ENCODE data around the gene TCN1. TPM values are rescaled to one million over a fixed set of nuclear protein-coding genes. Genes with fewer than 3 reads are reported as not detected.
"Not testable (repeated sequence)": the region's sequence is repeated elsewhere in the genome, so short reads cannot be mapped to it uniquely, and the experiment has no call there.

TCN1 gene
- total RNA-seq, 1 donor from 2014 or later, result not detected

DNA sequence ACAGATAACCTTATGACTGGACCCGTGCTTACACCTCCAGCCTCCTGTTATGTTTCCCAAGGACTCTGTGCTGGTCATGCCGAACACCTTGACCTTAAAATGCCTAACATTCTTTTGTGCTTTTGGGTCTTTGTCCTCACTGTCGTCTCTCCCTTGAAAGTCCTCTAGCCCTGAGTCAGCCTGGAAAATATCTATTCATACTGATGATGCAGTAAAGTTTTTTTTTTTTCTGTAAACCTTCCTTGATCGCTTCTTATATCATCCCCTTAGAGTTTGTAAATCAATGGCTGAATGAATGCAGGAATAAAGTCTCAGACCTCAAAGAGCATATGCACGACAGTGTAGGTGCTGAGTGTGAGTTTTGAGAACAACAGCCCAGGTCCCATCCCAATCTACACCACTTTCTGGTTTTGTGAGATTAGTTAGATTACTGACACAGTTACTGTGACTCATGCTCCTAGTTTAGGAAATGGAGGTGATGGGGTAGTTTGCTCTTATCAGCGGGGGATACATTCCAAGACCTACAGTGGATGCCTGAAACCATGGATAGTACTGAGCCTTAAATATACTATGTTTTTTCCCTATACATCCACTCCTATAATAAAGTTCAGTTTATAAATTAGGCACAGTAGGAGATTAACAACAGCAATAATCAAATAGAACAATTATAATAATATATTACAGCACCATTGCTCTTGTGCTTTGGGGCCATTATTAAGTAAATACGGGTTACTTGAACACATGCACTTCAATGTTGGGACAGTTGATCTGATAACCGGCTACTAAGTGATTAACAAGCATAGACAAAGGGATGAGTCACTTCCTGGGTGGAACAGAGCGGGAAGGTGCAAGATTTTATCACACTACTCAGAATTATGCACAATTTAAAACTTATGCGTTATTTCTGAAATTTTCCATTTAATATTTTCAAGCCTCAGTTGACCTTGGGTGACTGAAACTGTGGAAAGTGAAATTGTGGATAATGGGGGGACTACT, 8.6 kb downstream of the TCN1 start:
- peak; percentile 3 for DNase-seq (ENCODE audit: low read depth, low spot score)

DNA sequence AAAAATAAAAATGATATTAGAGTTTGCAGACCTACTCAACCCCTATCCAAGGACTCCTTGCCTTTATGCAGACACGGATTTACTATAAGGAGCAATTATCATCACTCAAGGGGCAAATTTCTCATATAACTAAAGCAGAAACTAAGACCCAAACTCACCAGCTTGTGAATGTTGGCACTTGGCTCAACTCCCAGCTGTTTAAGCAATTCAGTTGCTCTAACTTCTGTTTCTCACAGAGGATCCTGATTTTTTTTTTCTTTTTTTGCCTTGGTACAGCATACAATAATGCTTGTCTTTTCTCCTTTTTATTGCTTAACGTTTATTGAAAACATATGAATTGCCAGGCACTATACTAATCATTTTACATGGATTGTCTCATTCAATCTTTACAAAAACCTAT, 11.4 kb downstream of the TCN1 start:
- no peak for DNase-seq (ENCODE audit: low read depth, low spot score)

- not testable (repeated sequence) for DNase-seq (ENCODE audit: low read depth, low spot score)
Measured at GRCh38 chr11:59851416-59851815, 14.9 kb downstream of the TCN1 start.

DNA sequence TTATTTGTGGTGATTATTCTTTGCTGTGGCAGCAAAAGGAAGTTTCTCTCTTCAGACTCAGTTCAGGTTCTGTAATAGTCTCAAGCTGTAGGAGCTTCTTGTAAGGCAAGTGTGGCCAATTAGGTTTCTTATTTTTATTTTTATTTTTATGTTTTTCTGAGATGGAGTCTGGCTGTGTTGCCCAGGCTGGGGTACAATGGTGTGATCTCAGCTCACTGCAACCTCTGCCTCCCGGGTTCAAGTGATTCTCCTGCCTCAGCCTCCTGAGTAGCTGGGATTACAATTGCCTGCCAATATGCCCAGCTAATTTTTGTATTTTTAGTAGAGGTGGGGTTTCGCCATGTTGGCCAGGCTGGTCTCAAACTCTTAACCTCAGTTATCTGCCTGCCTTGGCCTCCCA, 16.7 kb downstream of the TCN1 start:
- not testable (repeated sequence) for DNase-seq (ENCODE audit: low read depth, low spot score)

- no peak for DNase-seq (ENCODE audit: low read depth, low spot score)
Measured at GRCh38 chr11:59849129-59849528, 17.2 kb downstream of the TCN1 start.

GRCh38 chr11:59848439-59848838, 17.8 kb downstream of the TCN1 start:
- not testable (repeated sequence) for DNase-seq (ENCODE audit: low read depth, low spot score)

DNA sequence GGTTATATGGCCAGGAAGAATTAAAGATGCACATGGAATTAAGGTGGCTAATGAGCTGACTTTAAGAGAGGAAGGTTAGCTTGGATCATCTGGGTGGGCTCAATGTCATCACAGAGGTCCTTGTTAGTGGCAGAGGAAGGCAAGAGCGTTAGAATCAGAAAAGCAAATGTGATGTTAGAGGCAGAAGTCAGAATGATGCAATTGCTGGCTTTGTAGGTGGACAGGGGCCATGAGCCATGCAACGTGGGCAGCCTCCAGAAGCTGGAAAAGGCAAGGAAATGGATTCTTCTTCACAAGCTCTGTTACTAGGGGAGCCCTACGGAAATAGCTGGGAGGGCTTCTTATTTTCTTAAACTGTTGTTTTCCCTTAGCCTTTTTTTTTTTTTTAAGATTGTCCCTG, 18.7 kb downstream of the TCN1 start:
- DNase-seq (ENCODE audit: low read depth, low spot score), result no peak

DNA sequence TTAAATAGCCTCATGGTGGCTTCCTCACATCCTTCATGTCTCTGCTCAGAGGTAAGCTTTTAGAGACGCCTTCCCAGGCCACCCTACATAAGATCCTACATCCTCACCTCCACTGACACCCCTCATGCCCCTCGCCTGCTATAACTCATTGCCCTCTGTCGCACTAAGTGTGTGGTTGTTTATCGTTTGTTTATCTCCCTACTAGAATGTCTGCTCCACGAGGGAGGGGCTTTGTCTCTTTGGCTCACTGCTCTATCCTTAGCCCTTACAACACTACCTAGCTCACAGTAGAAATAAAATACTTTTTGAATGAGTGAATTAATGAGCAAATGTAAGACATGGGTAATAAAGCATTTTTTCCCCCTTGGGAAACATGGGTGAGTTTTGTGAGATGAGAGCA, 19.7 kb downstream of the TCN1 start:
- DNase-seq (ENCODE audit: low read depth, low spot score), result no peak

GRCh38 chr11:59845399-59845798, 20.9 kb downstream of the TCN1 start, which contains the start of gene CBLIF:
Gene CBLIF, minus strand, starts transcription at chr11:59845499. Its CDS starts 46 bp downstream, at chr11:59845453.
- no peak for DNase-seq (ENCODE audit: low read depth, low spot score)

DNA sequence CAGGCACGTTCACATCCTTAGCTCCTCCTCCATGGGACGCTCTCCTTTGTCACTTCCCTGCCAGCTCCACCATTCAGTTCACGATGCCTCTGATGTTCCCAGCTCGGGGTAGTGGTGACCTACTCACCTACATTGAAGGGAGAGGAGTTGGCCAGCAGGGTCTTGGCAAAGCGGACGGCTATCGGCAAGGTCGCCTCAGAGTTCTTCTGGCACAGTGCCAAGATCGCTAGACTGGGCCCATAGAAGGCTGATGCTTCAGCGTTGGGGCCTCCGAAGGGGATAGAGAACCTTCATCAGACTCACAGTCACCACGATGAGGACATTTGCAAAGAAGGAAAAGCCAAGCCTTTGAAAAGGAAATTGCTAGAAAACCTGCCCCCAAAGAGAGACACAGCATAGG, 24.0 kb downstream of the TCN1 start:
- no peak for DNase-seq (ENCODE audit: low read depth, low spot score)

GRCh38 chr11:59841514-59841913, 24.8 kb downstream of the TCN1 start:
- no peak for DNase-seq (ENCODE audit: low read depth, low spot score)

GRCh38 chr11:59839615-59840014, 26.7 kb downstream of the TCN1 start:
- no peak for DNase-seq (ENCODE audit: low read depth, low spot score)

- DNase-seq (ENCODE audit: low read depth, low spot score), result no peak
Measured at GRCh38 chr11:59833602-59834001, 32.7 kb downstream of the TCN1 start.

DNA sequence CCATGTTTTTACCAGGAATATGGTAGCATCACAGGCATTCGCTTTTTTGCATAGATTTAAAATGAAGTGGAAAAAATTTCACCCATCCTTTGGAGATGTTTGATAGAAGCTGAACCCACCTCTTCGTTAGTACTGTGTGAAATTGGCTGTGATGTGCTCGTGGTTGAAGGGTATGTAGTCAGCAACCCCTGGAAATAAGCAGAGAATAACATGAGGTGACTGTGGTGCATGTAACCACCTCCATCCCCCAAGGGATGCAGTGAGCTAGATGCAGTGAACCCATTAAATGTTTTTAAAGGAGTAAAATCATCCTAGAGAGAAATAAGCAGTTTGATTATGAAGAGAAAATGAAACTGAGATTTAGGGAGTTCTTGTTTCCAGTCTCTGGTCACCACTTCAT, 36.9 kb downstream of the TCN1 start:
- no peak for DNase-seq (ENCODE audit: low read depth, low spot score)

DNA sequence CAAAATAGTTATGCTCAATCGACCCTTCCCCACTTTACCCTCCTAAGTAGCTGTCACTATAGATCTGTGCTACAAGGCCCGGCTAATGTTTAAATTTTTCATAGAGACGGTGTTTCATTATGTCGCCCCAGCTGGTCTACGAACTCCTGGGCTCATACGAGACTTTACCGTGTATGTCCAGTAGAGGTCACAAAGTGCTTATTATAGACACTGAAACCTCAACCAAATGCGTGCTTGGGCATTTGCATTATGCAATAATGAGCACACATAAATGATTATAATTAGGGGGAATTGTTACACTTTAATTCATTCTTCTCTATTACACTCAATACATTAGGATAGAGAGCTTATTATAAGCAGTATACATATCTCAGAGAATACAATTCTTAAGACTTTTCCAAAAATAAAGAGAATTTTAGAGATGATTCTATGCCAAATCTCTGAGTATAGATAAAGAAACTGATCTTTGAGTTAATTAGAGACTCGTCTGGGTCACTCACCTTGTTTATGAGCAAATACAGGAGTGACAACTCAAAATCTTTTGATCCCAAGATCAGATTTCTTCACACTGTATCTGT, 43.2 kb downstream of the TCN1 start:
- DNase-seq (ENCODE audit: low read depth, low spot score), result no peak

DNA sequence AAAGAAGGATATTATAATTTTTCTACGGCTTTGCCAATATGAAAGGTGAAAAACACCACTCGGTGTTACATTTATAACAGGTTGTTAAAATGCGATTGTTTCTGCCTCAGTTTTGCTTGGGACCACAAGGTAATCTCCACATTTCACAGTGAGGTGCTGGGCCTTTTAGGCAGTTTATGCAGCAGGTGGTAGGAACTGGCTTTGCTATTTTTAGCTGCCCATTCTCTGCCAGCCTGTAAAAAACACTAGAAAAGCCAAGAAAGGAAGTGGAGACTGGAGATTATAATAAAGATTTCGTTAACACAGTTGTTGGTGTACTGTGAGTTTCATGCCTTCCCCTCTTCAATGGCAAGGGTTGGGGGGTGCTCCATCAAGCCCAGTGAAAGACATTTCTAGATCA, 47.7 kb downstream of the TCN1 start:
- DNase-seq (ENCODE audit: low read depth, low spot score), result no peak

DNA sequence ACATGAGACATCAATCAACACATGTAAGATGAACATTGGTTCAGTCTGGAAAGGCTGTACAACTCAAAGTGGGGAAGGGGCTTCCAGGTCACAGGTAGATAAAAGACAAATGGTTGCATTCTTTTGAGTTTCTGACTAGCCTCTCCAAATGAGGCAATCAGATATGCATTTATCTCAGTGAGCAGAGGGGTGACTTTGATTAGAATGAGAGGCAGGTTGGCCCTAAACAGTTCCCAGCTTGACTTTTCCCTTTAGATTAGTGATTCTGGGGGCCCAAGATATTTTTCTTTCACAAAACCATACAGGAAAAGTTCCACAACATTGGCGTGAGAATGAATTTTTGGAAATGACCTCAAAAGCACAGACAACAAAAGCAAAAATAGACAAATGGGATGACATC, 49.9 kb downstream of the TCN1 start:
- not testable (repeated sequence) for DNase-seq (ENCODE audit: low read depth, low spot score)

DNA sequence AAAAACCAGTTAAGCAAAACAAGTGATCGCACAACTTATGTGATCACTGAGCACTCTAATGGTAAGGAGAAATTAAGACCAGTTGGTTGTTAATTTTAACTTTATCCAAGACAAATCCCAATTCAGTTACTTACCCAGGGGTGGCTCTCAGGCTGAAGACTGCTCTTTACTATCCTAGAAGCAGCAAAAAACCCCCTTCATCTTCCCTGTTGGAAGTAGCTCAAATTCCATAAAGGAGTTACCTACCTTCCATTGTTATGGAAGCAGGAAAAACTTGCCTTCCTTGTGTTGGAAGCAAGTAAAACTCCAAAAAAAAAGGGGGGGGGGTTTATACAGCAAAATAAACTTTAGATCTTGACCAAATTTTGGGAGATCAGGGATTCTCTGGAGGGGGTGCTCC, 50.5 kb downstream of the TCN1 start:
- no peak for DNase-seq (ENCODE audit: low read depth, low spot score)

- DNase-seq (ENCODE audit: low read depth, low spot score), result no peak
Measured at GRCh38 chr11:59814021-59814420, 52.3 kb downstream of the TCN1 start.

DNA sequence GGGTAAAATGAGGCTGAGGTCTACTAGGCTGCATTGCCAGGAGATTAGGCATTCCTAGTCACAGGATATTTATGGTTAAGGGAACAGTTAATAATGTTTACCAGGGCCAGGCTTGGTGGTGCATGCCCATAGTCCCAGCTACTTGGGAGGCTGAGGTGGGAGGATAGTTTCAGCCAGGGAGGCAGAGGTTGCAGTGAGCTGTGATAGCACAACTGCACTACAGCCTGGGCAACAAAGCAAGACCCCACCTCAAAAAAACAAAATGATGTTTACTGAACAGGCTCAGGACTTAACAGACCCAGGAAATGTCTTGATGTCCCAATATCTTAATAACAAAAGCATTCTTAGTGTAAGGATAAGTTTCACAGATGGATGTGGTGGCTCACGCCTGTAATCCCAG, 52.9 kb downstream of the TCN1 start:
- DNase-seq (ENCODE audit: low read depth, low spot score), result no peak

- DNase-seq (ENCODE audit: low read depth, low spot score), result no peak
Measured at GRCh38 chr11:59812220-59812619, 54.1 kb downstream of the TCN1 start.

DNA sequence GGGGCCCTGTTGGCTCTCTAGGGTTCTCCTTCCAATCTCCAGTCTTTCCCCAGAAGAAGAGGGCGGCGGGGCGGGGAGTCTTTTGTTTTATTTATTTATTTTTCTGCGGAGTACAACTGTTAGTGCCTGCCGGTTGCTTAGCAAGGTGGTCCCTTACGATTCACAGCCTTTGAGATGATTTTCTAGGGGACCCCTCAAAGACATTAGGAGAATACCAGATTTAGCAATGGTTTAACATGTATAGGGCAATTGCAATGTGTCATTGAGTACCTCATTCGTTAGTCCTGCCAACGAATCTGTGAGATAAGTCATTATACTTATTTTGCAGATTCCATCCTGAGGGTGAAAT, 55.4 kb downstream of the TCN1 start:
- no peak for DNase-seq (ENCODE audit: low read depth, low spot score)

All from pulmonary artery endothelial cell (primary cell).